HG03025 (cell line): ENCODE measurements around the gene CHN1.

Source experiments
- ATAC-seq: cut with Tn5 transposase; IDR thresholded peaks from one replicate; pipeline ENCODE4 v1.9.1; 2021; ENCODE audit warnings: mild to moderate bottlenecking, moderate library complexity; ENCODE audit not compliant: unreplicated experiment, low FRiP score

The CHN1 gene

GRCh38 chr2:174929786-174930185, 75.4 kb downstream of the CHN1 start:
- ATAC-seq, result no peak

DNA sequence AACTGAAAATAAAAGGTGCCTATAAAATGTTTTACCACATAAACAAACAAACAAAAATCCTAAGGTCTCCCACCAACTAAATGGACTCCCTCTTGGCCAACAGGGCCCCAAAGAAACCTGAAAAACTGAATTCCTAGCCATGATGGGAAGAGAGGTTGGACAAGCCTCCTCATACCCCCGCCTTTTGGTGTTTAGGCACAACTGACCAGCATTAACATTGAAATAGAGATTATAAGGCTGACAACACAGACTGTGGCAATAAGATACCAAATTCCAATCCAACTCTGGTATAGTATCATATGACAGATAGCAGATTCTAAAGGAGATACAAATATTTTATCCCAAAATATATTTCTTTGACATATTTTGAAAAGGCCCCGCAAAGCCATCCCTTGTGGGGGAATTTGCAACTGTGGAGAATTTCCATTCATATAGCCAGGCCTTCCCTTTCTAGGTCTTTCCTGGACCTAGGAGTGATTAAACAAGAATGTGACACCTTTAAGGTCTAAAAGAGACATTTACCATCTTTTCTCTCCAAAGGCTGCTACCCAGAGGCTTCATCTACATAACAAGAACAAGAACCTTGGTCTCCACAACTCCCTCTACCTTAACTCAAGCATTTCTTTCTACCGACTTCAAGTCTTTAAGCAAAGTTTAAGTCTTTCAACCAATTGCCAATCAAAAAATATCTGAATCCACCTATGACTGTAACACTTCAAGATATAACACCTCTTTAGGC, 80.0 kb downstream of the CHN1 start:
- ATAC-seq, result no peak

DNA sequence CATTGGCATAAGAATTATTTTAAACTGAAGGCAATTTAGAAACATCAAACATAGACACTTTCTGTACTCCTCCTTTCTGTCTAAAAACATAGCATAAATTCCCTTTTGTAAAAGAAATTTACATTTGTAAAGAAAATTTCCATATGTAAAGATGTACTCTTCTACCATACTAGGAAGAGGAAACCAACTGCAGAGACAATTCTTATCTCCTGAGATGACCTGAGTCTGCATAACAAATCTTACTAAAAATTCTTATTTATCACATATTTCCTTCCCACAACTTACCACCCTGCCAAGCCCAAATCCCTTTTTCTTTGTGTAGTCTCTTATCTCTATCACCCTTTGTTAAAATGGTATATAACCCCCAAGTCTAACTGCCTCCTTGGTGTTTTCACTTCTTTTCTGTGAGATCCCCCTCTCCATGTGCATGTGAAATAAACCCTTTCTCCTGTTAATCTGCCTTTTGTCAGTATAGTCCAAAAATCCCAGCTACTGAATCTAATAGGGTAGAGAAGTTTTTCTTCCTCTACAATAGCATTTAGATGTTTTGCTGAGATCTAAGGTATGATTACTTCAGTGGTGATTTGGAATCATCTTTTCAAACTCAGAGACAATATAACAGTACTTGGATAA, 81.0 kb downstream of the CHN1 start:
- ATAC-seq, result no peak

DNA sequence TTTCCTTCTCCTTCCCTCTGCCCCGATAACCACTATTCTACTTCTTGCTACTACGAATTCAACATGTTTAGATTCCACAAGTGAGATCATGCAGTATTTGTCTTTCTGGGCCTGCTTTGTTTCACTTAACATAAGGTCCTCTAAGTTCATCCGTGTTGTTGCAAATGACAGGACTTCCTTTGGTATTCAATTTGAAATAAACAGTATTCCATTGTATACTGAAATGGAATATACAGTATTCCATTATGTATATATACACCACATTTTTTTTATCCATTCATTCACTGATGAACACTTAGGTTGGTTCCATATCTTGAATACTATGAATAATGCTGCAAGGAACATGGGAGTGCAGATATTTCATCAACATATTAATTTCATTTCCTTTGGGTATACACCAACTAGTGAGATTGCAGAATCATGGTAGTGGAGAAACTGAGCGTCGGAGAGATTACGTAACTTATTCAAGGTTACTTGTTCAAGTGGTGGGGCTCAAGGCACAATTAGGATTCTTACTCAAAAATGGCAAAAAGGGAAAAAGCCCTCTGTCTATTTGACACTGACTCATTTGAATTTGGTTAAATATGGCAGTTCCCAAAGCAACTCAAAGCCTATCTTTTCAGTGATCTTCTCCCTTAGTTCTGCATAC, 85.1 kb downstream of the CHN1 start:
- ATAC-seq, result no peak

DNA sequence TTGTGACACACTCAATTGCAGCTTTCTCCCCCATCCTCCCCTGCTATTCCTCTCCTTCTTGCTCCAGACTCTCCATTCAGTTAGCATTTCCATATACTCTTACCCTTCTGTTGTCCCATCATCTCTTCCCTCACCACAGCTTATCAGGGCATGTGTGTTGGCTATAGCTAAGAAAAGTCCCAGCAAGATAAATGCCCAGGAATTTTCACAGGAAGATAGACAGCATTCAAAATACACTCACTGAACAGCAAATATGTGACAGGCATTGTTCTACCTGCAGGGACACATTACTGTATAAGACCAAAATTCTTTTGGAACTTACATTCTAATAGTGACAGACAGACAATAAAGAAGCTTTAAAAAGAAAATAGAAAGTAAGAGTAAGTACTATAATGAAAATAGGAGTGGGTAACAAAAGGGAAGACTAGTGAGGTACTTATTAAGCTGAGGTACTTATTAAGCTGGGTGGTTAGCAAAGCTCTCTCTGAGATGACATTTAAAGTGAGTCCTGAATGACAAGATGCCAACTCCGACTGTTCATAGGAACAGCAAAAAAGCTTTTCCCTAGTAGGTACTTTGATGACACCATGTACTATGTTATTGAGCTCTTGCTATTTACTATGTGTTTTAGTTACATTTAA, 86.2 kb downstream of the CHN1 start:
- ATAC-seq, result no peak

DNA sequence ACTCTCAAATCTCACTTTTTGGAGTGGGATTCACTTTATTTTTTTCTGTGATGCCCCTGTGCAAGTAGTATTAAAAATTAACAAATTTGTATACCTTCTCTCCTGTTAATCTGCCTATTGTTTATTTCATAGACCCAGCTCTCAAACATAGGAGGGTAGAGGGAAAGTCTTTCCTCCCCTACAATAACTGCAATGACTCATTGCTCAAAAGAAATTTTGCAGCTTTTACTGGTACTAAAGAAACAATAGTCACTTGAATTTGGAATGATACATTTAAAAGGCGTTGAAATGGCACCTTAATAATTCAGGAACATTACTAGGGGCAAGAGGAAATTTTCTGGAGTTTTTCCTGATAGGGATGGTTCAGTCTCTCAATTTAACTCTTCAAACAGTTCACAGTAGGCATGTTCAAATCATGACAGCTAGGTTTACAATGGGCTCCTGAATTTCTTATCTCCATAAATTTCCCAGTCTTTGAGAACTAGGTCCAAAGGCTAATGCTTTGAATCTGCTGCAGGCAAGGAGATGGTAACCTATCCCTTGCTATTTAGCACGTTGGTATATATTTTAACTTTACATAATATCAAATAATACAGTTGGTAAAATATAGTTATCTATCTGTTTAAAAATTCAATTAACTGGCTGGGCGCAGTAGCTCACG, 88.8 kb downstream of the CHN1 start:
- ATAC-seq, result no peak

DNA sequence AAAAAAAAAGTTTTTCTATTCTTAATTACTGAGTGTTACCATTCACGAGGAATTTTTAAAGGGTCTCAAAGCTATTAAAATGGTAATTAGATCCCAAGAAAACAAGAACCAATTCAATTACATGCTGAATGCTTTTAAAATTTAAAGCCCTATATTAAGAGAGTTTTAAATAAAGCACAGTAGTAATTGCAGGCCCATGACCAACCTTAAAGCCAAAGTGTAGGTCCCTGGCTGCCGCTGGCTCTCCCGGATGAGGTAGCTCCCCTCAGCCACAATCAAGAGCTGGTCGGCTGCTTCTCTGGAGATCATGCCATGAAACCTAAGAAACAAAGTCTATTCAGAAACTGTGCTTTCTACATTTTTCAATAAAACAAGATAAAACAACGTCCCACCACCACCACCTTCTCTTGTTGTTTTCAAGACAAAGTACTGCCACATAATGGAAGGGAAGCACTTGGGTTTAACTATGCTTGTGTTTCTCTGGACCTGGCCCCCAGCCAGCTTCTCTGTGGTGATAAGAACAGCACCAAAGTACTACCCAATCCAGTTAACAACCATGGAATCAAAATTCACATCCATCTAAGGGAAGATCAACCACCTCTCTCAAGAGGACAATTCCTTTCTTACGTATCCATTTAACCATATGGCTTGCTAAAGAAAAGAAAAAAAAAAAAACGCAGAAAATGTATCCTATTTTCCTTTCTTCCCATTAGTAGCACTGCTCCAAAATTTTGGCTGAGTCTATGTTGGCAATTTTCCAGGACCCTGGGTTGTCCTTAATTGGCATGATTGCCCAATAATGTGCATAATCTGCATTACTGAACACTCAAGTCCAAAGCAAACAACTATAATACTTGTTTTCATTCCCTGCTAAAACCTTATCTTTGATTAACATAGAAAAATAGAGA, 90.1 kb downstream of the CHN1 start:
- no peak for ATAC-seq

DNA sequence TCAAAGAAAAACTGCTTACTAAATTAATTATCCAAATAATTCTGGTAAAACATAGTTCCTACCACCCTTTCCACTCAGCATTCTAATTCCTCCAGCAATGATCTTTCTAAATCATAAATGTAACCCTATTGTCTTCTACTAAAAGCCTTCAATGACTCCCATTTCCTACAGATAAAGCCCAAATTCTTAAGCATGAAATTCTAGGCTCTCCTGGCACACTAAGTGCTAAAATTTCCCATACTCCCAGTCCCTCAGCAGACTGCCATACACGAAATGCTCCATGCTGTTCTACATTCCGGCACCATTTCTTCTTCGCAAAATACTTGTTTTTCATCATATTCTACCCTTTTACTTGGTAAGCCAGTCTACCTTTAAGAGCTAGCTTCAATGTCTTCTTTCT, 96.9 kb downstream of the CHN1 start:
- ATAC-seq, result no peak

DNA sequence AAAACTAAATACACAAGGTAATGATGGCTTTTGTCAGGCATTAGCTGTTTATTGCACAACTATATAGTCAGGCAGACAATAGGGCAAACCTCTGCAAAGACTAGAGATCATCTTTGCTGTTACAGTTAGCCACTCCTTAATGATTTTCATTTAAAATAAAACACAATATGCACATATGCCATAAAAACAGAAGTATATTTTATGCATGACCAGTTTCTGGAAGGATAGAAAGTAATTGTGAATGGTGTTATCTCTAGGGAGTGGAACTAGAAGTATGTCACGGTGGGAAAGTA, 102.0 kb downstream of the CHN1 start:
- ATAC-seq, result no peak

DNA sequence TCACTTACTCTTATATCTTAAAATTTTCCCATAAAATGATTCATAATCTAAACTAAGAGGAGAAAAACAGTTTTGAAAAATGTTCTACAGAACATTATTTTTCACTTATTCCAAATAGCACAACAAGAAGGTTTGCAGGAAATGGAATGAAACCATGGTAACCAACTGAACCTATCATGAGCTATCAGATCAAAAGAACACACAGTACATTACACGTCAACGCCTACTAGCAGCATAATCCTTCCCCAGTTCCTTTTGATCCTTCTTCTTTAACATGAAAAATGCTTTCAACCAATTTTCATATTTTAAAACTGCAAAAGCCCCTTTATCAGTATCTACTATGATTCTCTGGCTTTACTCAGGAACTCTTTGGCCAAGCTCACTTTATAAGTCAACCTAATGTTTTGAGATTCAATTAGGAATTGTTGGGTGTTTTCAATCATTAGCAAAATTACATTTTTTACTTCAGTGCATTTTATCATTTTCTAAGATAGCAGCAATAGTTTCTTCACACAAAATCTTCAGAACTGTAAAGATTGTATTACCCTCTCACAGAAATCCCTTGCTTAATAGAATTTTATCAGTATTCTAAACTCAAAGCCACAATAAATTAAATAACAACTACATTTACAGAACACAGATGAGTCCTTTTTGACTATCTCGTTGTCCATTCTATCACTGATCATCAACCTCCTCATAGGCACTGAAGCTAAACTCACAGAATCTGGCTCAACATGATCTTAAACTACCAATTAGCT, 102.5 kb downstream of the CHN1 start:
- ATAC-seq, result no peak

GRCh38 chr2:174901075-174901474, 104.1 kb downstream of the CHN1 start:
- ATAC-seq, result no peak

DNA sequence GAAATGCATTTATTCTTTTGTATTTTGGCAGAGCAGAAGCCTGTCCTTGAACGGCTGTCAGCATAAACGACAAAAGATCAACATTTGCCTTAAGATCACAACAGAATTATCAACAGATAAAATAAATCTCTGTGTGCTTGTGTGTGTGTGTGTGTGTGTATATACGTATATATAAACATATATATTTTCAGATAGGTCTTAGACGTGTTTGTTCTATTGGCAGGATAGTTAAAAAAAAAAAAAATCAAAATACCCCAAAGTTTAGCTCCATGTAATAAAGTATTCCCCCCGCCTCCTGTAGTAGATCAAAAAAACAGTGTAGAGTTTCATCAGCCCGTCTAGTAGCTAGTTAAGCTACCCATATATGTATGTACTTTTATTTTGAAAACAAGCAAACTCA, 107.9 kb downstream of the CHN1 start:
- ATAC-seq, result no peak

DNA sequence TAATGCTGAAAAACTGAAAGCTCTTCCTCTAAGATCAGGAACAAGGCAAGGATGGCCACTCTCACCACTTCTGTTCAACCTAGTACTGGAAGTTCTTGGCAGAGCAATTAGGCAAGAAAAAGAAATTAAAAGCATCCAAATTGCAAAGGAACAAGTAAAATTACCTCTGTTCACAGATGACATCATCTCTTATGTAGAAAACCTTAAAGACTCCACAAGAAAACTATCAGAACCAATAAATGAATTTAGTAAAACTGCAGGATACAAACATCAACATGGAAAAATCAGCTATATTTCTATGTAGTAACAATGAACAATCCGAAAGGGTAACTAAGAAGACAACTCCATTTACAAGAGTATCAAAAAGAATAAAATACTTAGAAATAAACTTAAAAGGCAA, 112.2 kb downstream of the CHN1 start:
- ATAC-seq, result no peak

DNA sequence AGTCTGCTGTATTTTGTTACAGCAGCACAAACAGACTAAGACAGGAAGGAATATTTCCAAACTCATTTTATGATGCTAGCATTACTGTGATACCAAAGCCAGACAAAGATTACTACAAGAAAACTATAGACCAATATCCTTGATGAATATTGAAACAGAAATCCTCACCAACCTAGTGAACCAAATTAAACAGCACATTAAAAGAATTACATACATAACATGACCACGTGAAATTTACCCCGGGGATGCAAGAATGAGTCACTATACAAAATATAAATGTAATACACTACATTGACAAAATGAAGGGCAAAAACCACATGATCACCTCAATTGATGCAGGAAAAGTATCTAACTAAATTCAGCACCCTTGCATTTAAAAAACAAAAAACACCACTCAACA, 112.6 kb downstream of the CHN1 start:
- ATAC-seq, result no peak

DNA sequence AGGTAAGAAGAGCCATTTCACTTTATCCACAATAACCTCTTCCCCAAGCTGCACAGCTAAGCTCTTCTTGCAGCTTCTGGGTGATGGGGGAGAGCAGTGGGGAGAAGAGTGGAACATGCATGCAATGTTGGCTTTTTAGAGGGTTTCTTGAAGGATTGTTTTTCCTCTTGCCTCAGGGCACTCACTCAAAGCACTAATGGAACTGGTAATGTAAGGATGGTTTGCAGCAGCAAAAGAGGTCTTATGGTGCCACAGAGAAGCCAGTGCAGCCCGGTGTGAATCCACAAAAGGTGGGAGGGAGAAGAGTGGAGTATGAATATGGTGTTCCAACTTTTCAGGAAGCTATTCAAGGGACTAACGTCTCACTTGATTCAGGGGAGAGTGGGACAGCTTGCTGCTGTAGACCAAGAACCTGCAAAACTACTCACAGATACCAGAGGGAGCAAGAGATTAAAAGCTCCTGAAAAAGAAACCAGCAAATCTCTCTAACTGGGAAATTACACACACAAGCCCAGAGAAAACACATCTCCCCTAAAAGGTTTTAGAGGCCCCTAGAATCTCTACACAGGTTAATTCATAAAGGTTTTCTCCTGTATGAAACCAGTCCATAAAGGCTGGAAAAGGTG, 116.4 kb downstream of the CHN1 start:
- no peak for ATAC-seq

DNA sequence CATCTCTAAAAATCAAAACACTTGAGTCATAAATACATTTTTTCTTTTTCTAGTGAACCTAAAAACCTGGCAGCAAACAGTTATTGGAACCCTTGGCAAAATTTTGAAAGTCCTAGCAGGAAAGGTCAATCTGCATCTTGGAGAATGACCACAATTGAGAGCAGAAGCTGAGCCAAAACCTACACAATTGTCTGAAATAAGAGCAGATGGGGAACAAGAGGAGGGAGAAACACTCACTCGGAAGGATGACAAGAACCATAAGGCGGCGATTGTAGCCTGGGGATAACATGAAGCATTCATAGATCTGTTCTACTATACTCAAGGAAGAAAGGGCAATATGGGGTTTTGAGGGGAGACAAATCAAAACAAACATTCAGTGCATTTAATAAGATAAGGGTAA, 117.0 kb downstream of the CHN1 start:
- ATAC-seq, result no peak

DNA sequence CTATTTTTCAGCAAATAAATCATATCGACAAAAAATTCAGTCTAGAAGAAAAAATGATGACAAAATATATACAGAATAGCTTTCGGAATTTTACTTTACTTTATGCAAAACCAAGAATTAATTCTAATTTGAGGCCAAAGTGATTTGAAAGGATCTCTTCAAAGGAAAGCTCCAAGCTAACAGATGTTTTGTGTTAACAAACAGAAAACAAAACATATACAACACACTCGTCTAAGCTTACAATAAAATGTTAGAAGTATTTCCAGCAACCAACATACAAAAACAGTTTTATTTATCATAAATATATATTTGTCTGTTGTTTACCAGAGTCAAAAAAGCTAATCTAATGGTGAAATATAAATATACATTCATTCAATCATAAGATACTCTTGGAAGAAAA, 122.8 kb downstream of the CHN1 start:
- ATAC-seq, result no peak

DNA sequence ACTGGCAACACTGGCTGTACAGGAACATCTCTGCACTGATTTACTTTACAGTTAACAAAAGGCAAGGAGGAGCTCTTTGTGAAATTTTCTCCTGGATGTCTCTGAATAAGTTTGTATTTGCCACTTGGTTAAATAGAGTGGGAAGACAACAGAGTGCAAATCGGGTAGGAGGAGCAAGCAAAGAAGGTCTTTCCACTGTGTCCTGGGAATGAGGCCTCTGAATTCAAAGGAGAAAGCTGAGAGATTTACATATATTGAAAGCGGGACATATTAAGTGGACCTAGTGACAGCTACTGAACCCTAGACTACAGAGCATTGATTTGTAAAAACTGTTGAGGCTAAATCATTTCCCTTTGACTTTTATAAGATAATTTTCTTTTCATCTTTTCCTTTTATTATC, 123.5 kb downstream of the CHN1 start:
- no peak for ATAC-seq

- no peak for ATAC-seq
Measured at GRCh38 chr2:174878537-174879147, 126.5 kb downstream of the CHN1 start.
